GM10248 (cell line): ENCODE data around the gene SSNA1.

Experiments used
- CTCF ChIA-PET: fragments of 300-600 bp; sonication (Branson Sonifier 250); formaldehyde crosslinking; extraction: SDS; loops from one replicate; lab custom pipeline; 2021; ENCODE audit warnings: antibody characterized with exemption; lab: Yijun Ruan, JAX
- POLR2A ChIA-PET: fragments of 350-650 bp; sonication (Branson Sonifier 250); formaldehyde crosslinking; extraction: SDS; loops from one replicate; lab custom pipeline; 2020; ENCODE audit warnings: antibody characterized with exemption; lab: Yijun Ruan, JAX
- DNase-seq: peaks from one replicate; pipeline ENCODE4 v3.0.0; 2012; ENCODE audit errors: extremely low spot score
- TF ChIP-seq, protein P1 (sequence below): IDR thresholded peaks from 2 replicates; pipeline ENCODE4 v1.5.1; 2012; ENCODE audit warnings: mild to moderate bottlenecking, low read depth; ENCODE audit errors: extremely low read depth, missing control alignments, control extremely low read depth

The SSNA1 gene

DNA sequence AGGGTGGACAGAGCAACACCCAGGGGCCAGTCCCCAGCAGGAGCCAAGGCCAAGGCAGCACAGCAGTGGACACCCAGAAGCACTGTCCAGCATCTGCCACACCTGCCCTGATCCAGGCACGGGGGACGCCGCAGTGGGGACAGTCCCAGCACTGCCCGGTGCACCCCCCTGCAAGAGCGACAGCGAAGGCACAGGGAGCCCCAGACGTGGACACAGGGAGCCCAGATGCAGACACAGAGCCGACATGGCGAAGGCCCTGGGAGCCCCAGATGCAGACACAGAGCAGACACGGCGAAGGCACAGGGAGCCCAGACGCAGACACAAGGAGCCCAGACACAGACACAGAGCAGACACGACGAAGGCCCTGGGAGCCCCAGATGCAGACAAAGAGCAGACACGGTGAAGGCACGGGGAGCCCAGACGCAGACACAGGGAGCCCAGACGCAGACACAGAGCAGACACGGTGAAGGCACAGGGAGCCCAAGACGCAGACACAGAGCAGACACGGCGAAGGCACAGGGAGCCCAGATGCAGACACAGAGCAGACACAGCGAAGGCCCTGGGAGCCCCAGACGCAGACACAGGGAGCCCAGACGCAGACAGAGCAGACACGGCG, 4.4 kb upstream of the SSNA1 start:
- ChIA-PET POLR2A (interaction anchor here (1.0 kb wide), 1 partner anchor 12 kb away, joined by 3 read pairs; the partner anchor contains the start of gene TMEM210), CTCF (no interaction called here)
- TF ChIP-seq, protein P1, sequence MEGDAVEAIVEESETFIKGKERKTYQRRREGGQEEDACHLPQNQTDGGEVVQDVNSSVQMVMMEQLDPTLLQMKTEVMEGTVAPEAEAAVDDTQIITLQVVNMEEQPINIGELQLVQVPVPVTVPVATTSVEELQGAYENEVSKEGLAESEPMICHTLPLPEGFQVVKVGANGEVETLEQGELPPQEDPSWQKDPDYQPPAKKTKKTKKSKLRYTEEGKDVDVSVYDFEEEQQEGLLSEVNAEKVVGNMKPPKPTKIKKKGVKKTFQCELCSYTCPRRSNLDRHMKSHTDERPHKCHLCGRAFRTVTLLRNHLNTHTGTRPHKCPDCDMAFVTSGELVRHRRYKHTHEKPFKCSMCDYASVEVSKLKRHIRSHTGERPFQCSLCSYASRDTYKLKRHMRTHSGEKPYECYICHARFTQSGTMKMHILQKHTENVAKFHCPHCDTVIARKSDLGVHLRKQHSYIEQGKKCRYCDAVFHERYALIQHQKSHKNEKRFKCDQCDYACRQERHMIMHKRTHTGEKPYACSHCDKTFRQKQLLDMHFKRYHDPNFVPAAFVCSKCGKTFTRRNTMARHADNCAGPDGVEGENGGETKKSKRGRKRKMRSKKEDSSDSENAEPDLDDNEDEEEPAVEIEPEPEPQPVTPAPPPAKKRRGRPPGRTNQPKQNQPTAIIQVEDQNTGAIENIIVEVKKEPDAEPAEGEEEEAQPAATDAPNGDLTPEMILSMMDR = no peak
- no peak for DNase-seq

DNA sequence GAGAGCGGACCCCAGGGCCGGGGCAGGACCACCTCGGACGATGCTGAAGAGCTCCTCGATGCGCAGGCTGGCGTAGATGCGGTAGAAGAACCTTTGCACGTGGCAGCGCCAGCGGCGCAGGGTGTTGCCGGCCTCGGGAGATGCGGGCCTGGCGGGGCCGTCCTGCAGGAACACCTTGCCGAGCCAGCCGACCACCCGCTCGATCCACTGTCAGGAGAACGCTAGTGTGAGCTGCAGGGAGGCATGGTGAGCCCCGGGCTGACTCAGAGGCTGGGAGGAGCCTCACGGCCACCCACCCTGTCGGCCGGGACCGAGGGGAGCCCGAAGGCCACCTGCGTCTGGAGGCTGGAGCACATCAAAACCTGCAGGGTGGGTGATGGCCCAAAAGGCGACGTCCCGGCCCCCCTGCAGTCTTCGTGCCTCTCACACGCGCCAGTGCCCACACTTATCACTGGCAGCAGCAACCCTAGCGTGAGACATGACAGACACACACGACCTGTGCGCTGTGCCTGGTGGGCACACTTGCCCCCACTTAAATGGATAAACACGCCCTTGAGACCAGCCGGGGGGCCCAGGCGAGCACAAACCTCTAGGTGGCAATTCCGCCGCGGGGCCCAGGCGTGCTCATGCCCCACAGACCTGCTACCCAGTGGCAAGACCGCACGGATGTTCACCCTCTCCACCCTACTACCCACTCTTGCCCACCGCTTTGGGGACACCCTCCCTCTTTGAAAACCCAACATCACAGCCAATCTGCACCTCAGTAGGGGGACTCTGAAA, 3.4 kb upstream of the SSNA1 start:
- ChIA-PET POLR2A (interaction anchor here (1.0 kb wide), 1 partner anchor 13 kb away, joined by 3 read pairs; the partner anchor contains the start of gene TMEM210), CTCF (no interaction called here)
- no peak for DNase-seq
- TF ChIP-seq, protein P1 = no peak

DNA sequence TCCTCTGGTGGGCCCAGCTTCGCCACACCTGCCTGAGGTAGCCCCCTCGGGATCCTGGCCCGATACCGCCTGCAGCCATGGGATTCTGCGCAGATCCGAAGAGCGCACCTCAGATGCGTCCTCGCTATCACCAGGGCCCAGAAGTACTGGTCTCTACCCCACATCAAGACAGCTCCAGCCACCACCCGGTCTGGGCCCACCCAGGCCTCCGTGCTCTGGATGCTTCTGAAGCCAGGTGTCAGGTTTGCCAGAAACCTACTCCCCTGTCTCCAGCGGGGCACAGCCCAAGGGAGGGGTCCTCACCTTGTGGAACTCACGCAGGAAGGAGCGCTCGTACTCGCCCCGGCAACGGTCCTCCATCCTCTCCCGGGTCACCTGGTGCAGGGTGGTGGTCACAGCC, 2.6 kb upstream of the SSNA1 start:
- TF ChIP-seq, protein P1 = no peak
- POLR2A ChIA-PET = no interaction called here
- CTCF ChIA-PET = no interaction called here
- DNase-seq = no peak

DNA sequence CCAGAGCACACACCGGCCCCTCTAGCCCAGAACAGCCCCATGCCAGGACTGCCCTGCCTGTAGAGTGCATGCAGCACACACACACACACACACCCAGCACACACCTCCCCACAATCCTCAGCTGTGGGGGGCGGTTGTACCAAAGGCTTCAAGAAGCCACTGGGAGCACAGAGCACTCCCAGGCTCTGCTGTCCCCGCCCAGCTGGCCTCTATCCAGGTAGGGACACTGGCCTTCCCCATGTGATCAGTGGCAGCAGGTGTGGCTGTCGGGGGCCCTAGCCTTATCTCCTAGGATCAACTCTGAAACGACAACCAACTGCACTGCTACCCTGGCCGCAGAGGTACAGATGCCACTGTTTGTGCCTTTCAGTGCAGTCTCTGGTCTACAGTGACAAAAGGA, 2.1 kb upstream of the SSNA1 start:
- no peak for DNase-seq
- ChIA-PET POLR2A (no interaction called here), CTCF (interaction anchor here (1.5 to 3.3 kb wide), 2 partner anchors 10 to 50 kb away, joined by 7 to 24 read pairs; no protein-coding TSS in a partner anchor)
- TF ChIP-seq, protein P1 = no peak

DNA sequence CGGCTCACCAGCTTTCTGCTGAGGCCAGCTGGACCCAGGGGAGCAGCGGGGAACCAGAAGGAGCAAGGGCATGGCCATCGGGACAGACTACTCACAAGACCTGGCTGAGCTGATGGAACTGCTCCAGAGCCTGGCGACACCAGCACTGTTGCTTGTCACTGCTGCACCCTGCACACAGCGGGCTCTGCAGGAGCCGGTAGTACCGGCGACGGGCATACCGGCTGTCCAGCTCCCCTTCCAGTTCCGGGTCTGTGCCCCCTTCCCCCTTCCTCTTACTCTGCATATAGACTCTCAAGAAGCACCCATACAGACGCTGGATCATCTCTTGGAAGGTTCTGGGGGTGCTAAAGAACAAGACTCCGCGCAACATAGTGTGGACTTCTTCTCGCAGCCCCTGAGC, 1.1 kb upstream of the SSNA1 start:
- TF ChIP-seq, protein P1 = no peak
- CTCF ChIA-PET = interaction anchor here (0.8 to 3.3 kb wide), 12 partner anchors 11 to 140 kb away, joined by 3 to 24 read pairs (median 4); partner anchors contain the start of gene RNF224
- no peak for DNase-seq
- POLR2A ChIA-PET = no interaction called here

DNA sequence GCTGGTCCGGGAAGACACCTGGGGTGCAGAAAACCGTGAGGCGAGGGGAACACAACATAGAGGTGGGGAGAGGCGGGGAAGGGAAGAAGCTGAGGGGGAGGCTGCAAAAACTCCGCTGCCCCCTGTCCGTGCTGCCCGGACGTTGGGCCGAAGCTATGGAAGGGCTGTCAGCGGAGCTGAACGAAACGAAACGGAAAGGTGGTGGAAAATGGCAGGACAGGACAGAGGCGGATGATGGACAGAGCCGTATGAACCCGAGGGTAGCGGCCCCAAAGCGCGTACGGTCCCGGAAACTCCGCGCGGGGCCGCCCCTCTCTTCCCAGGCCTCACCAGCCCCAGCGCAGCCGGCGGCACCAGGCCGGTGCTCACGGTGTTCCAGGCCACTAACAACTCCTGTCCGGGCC, 388 bp upstream of the SSNA1 start:
- ChIA-PET CTCF (interaction anchor here (0.8 to 3.3 kb wide), 26 partner anchors 9 to 141 kb away, joined by 3 to 24 read pairs (median 5); partner anchors contain the start of genes CYSRT1, RNF208 and RNF224), POLR2A (interaction anchor here (1.0 to 1.8 kb wide), 4 partner anchors 10 to 53 kb away, joined by 4 to 8 read pairs (median 6); partner anchors contain the start of genes TPRN and TUBB4B)
- TF ChIP-seq, protein P1 = no peak
- no peak for DNase-seq
